B cell (primary cell): ENCODE results near the gene GATA5. TPM values are rescaled to one million over a fixed set of nuclear protein-coding genes. Genes with fewer than 3 reads are reported as not detected.

Experiments
- ATAC-seq: fragments of 200-7000 bp; cut with Tn5 transposase; one replicate; pipeline ENCODE4 v1.10.0; 2021; ENCODE audit warnings: low read depth, mild to moderate bottlenecking, moderate number of reproducible peaks, moderate library complexity
- CTCF ChIA-PET: fragments of 350-600 bp; sonication (Branson Sonifier 250); formaldehyde crosslinking; loops from one replicate; lab custom pipeline; 2021; ENCODE audit warnings: antibody characterized with exemption, inconsistent platforms; lab: Charles Lee
- POLR2A ChIA-PET: fragments of 350-600 bp; sonication (Branson Sonifier 250); formaldehyde crosslinking; loops from one replicate; lab custom pipeline; 2021; ENCODE audit warnings: antibody characterized with exemption; lab: Charles Lee
- DNase-seq: peaks from one replicate; pipeline ENCODE4 v3.0.0; 2013
- H2AFZ ChIP-seq: 2 replicates; pipeline ENCODE4 v1.6.1; 2012; ENCODE audit warnings: mild to moderate bottlenecking, low read depth, low read length; ENCODE audit not compliant: insufficient read depth, poor library complexity, severe bottlenecking
- H3K27ac ChIP-seq, 2 donors: 1 replicate in 1 of 2; 2 replicates in 1 of 2; pipeline ENCODE4 v1.5.1; 2012 to 2013; ENCODE audit warnings: low read length in 2 of 2, mild to moderate bottlenecking in 2 of 2, moderate library complexity in 1 of 2
- H3K27me3 ChIP-seq, 4 experiments: fragments of 200-600 bp in 1 of 4; sonication (generic) in 1 of 4; replicated peaks in 1 of 4; 1 replicate in 2 of 4; 2 replicates in 2 of 4; pipeline versions ENCODE4 v1.6.1 to v1.7.0; 2013 to 2016; ENCODE audit warnings: low read length in 3 of 4, mild to moderate bottlenecking in 2 of 4, mixed read lengths in 1 of 4, moderate library complexity in 1 of 4; ENCODE audit not compliant: insufficient read depth in 4 of 4, control insufficient read depth in 3 of 4; ENCODE audit errors: control extremely low read depth in 1 of 4
- H3K36me3 ChIP-seq, 2 experiments: replicated peaks in 1 of 2; 1 replicate in 1 of 2; 2 replicates in 1 of 2; pipeline versions ENCODE4 v1.6.1 to v1.7.1; 2013; ENCODE audit warnings: low read length in 1 of 2; ENCODE audit not compliant: insufficient read depth in 2 of 2, control insufficient read depth in 1 of 2; ENCODE audit errors: control extremely low read depth in 1 of 2, extremely low read depth in 1 of 2
- H3K4me1 ChIP-seq, 2 donors: fragments of 200-600 bp in 1 of 2; sonication (generic) in 1 of 2; 1 replicate in 1 of 2; 2 replicates in 1 of 2; pipeline versions ENCODE4 v1.5.1 to v1.6.1; 2013 to 2017; ENCODE audit warnings: low read length in 2 of 2; ENCODE audit not compliant: control insufficient read depth in 2 of 2, insufficient read depth in 2 of 2
- H3K4me2 ChIP-seq: replicated peaks from 2 replicates; pipeline ENCODE3; 2012; ENCODE audit warnings: mild to moderate bottlenecking, low read depth, low read length; ENCODE audit not compliant: poor library complexity, severe bottlenecking
- H3K4me3 ChIP-seq, 5 experiments: fragments of 200-600 bp in 1 of 5; sonication (generic) in 1 of 5; 1 replicate in 3 of 5; 2 replicates in 2 of 5; pipeline versions ENCODE4 v1.5.1 to v1.7.0; 2011 to 2016; ENCODE audit warnings: low read length in 4 of 5, mild to moderate bottlenecking in 4 of 5, low read depth in 2 of 5, control low read depth in 1 of 5, moderate library complexity in 1 of 5; ENCODE audit not compliant: insufficient read depth in 1 of 5; ENCODE audit errors: control extremely low read depth in 1 of 5, extremely low read depth in 1 of 5
- H3K79me2 ChIP-seq: fragments of 200-600 bp; sonication (generic); one replicate; pipeline ENCODE4 v1.6.0; 2016; ENCODE audit warnings: low read length; ENCODE audit not compliant: control insufficient read depth, insufficient read depth
- H3K9ac ChIP-seq: fragments of 200-600 bp; sonication (generic); 2 replicates; pipeline ENCODE4 v1.6.1; 2017; ENCODE audit warnings: mild to moderate bottlenecking, low read length, moderate library complexity
- H3K9me3 ChIP-seq, 3 donors: one replicate each; pipeline versions ENCODE4 v1.6.1 to v1.7.1; 2013; ENCODE audit warnings: low read length in 2 of 3; ENCODE audit not compliant: control insufficient read depth in 2 of 3, insufficient read depth in 1 of 3; ENCODE audit errors: control extremely low read depth in 1 of 3
- H4K20me1 ChIP-seq: 2 replicates; pipeline ENCODE4 v1.6.0; 2012; ENCODE audit warnings: mild to moderate bottlenecking, low read length; ENCODE audit not compliant: insufficient read depth, control insufficient read depth, poor library complexity, severe bottlenecking
- H3K27ac Mint-ChIP-seq: one replicate; pipeline ENCODE4 v1.8.0; 2021; ENCODE audit warnings: mixed read lengths
- H3K27me3 Mint-ChIP-seq: one replicate; pipeline ENCODE4 v1.8.0; 2021; ENCODE audit warnings: mixed read lengths
- H3K4me1 Mint-ChIP-seq: one replicate; pipeline ENCODE4 v1.8.0; 2021; ENCODE audit warnings: mixed read lengths
- H3K4me3 Mint-ChIP-seq: one replicate; pipeline ENCODE4 v1.8.0; 2021; ENCODE audit warnings: mixed read lengths
- H3K9me3 Mint-ChIP-seq: one replicate; pipeline ENCODE4 v1.8.0; 2022; ENCODE audit warnings: mixed read lengths; ENCODE audit not compliant: insufficient read depth
- CTCF ChIP-seq: fragments of 200-600 bp; IDR thresholded peaks from one replicate; pipeline ENCODE4 v1.8.0; 2022; ENCODE audit warnings: antibody characterized with exemption, mild to moderate bottlenecking
- EZH2 ChIP-seq: IDR thresholded peaks from 2 replicates; pipeline ENCODE4 v1.6.1; 2012; ENCODE audit warnings: borderline replicate concordance, low read depth, mild to moderate bottlenecking, moderate library complexity, low read length; ENCODE audit not compliant: insufficient read depth, poor library complexity, severe bottlenecking
- WGBS: methylation state at CpG from one replicate; pipeline ENCODE4 v1.1.5; 2013; ENCODE audit warnings: missing lambda C conversion rate; ENCODE audit not compliant: insufficient coverage; 5-methylcytosine and 5-hydroxymethylcytosine counted together
- intact Hi-C: fragments of 100-400 bp; cut with micrococcal nuclease; formaldehyde crosslinking; loops from one replicate; pipeline ENCODE4 v1.10.0; 2022
- polyA plus RNA-seq: library from polyadenylated mRNA; depleted of rRNA; stranded (reverse); fragments of >200 nt; gene quantifications from 2 replicates; pipeline ENCODE4 v1.2.3, GENCODE V29; 2012
- total RNA-seq, 2 donors: library from RNA; stranded (reverse); fragments of 120-200 nt in 1 of 2; gene quantifications; 1 replicate in 1 of 2; 2 replicates in 1 of 2; pipeline versions ENCODE4 v1.2.3 to v1.2.4, GENCODE V29; 2013 to 2022

GATA5 gene
- total and polyA plus RNA-seq, 2 donors (not counting 1 experiment from before 2014, with no cell fraction given): not detected

- ChIA-PET CTCF (no interaction called here), POLR2A (no interaction called here)
- DNase-seq: no peak
- TF ChIP-seq EZH2: no peak
- TF ChIP-seq CTCF: no peak
- no peaks in the 10 kb centered on the region for H3K79me2 ChIP-seq
- 92% methylated on average over 20 of the region's 21 CpGs for WGBS
- no peaks in the 10 kb centered on the region for H3K4me1 Mint-ChIP-seq
- H3K4me1 ChIP-seq: no peaks in the 10 kb centered on the region
- no peaks in the 10 kb centered on the region for H3K36me3 ChIP-seq
- no peak overlapping the region for H3K4me2 ChIP-seq
- no peak overlapping the region for H2AFZ ChIP-seq
- no peaks in the 10 kb centered on the region for H3K9me3 Mint-ChIP-seq
- no peak overlapping the region for H3K27ac ChIP-seq
- peaks cover 11% of the 10 kb centered on the region for H3K27me3 Mint-ChIP-seq
- intact Hi-C loops: no loop called here
- no peak for ATAC-seq
- H3K4me3 ChIP-seq: no peak overlapping the region
- H3K9me3 ChIP-seq: peaks cover 0 to 15% (median 0%) of the 10 kb centered on the region in 3 donors
- H3K9ac ChIP-seq: no peak overlapping the region
- H3K27me3 ChIP-seq: no peaks in the 10 kb centered on the region
- no peak overlapping the region for H3K27ac Mint-ChIP-seq
- no peaks in the 10 kb centered on the region for H4K20me1 ChIP-seq
- H3K4me3 Mint-ChIP-seq: no peak overlapping the region
These were observed 50.3 kb downstream of the GATA5 start for GRCh38 chr20:62425281-62426058.

- Histone ChIP-seq H3K27ac (no peak overlapping the region), H3K4me3 (no peak overlapping the region), H4K20me1 (no peaks in the 10 kb centered on the region), H3K27me3 (no peaks in the 10 kb centered on the region), H3K79me2 (no peaks in the 10 kb centered on the region), H3K36me3 (no peaks in the 10 kb centered on the region), H3K9me3 (peaks cover 0 to 15% (median 0%) of the 10 kb centered on the region in 3 donors), H3K4me1 (no peaks in the 10 kb centered on the region), H3K9ac (no peak overlapping the region), H3K4me2 (no peak overlapping the region), H2AFZ (no peak overlapping the region)
- CTCF ChIA-PET: no interaction called here
- Mint-ChIP-seq H3K27ac (no peak overlapping the region), H3K4me1 (no peaks in the 10 kb centered on the region), H3K9me3 (no peaks in the 10 kb centered on the region), H3K4me3 (no peak overlapping the region), H3K27me3 (peaks cover 8% of the 10 kb centered on the region)
- no peak for ATAC-seq
- intact Hi-C loops: no loop called here
- 76% methylated on average over 21 of the region's 23 CpGs for WGBS
- POLR2A ChIA-PET: no interaction called here
- DNase-seq: no peak
- TF ChIP-seq CTCF (no peak), EZH2 (no peak)
These were observed 51.3 kb downstream of the GATA5 start for GRCh38 chr20:62424249-62425107.
